Activated T-helper 1 cell treated with anti-CD3 and anti-CD28 coated beads, Interleukin-2, amount 50 U/mL, for 16 hours (primary cell): ENCODE data around the gene GIPC2.
"Not testable (repeated sequence)": the region's sequence is repeated elsewhere in the genome, so short reads cannot be mapped to it uniquely, and the experiment has no call there.

Experiments
- DNase-seq, 2 donors: peaks; one replicate each; pipeline ENCODE4 v3.0.0-alpha.2; 2020; ENCODE audit warnings: low read depth in 1 of 2, low spot score in 1 of 2

GIPC2 gene

GRCh38 chr1:78068681-78069283, 23.0 kb downstream of the GIPC2 start:
- no peak for DNase-seq

DNA sequence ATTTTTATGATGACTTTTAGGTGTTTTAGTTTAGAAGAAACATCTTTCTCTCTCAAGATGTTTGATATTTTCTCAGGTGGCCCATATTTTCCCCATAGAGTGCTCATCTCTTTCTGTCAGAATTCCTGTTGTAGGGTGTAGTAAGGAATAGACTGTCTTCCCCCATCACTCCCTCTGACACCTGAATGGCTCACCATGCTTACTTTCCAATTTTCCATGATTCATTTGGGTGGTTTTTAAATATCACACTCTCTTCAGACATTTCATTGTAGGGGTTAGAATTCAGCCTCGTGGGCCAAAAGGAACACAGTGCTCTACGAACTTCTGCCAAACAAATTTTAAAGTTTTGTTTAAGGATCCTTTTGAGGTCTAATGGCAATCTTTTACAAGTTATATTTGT, 24.0 kb downstream of the GIPC2 start:
- DNase-seq = no peak

DNA sequence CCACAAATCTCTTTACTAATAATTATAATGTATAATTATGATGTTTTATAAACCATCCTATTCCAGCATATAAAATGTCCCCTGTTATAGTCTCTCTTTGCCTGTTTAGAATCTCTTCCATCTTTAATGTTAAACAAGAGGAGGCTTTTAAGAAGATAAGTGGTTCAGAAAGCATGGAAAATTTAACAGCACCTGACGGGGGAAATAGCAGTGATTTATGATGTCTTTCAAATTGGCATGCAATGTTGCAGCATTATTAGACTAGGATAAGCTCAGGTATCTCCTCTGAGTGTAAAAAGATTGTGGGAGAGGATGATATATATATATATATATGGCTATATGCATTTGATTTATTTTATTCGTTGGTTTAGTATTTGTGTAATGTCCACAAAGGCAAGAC, 24.4 kb downstream of the GIPC2 start:
- DNase-seq = no peak

- no peak for DNase-seq
Measured at GRCh38 chr1:78070758-78071157, 25.0 kb downstream of the GIPC2 start.

GRCh38 chr1:78071696-78072095, 25.9 kb downstream of the GIPC2 start:
- no peak for DNase-seq

DNA sequence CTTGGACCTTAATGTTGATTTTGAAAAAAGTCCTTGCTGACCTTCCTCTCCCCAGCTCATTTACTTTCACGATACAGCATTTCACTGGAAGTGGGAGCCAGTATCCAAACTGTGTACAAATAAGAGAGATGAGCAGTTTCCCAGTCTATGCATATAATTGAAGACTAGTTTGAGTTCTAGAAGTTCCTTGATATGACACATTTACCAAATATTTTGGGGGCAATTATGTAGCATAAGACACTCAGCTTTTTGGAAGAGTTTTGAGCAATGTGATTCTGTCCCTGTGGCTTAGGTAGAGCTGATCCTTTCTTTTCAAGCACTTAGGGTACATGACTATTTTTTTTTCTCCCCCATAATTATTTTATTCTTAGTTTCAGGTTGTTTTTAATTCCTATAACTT, 26.4 kb downstream of the GIPC2 start:
- DNase-seq = no peak

GRCh38 chr1:78073441-78073840, 27.7 kb downstream of the GIPC2 start:
- DNase-seq = no peak

- DNase-seq = no peak
Measured at GRCh38 chr1:78075621-78076020, 29.9 kb downstream of the GIPC2 start.

- DNase-seq = no peak
Measured at GRCh38 chr1:78078358-78078757, 32.6 kb downstream of the GIPC2 start.

GRCh38 chr1:78079580-78079979, 33.8 kb downstream of the GIPC2 start:
- DNase-seq = no peak

- DNase-seq = no peak
Measured at GRCh38 chr1:78080767-78081166, 35.0 kb downstream of the GIPC2 start.

DNA sequence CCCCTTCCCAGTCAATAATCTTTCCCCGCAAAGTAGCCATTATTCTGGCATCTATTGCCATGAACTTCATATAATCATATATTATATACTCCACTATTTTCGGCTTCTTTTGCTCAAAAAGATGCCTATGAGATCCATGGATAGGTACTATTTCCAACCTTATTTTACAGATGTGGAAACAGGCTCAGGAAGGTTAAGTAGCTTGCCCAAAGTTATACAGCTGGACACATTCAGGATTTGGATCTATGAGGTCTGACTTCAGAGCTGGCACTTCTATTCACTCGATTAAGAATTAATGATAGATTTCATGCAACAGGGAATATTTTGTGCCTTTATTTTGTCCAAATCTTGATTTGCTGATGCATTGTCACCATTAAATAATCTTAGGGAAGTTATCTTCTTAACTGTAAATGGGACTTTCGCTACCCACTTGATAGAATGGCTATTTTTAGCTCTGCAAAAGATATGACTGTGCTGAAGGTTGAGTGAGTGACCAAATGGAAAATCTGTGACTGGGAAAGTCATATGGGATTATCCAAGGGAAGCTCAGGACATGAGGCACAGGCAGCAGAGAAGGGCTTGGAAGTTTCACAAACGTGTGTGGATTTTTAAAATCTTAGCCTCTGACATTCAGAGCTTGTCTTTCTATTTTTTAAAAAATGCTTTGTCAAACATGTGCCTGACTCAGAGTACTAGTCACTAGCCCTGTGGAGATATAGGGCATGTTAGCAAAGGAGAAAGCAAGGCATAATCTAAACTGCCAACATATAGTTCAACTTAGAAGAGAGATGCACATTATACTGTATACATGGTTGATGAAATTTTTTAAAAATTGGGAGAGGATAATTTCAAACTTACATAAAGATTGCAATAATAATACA, 36.5 kb downstream of the GIPC2 start:
- no peak for DNase-seq

DNA sequence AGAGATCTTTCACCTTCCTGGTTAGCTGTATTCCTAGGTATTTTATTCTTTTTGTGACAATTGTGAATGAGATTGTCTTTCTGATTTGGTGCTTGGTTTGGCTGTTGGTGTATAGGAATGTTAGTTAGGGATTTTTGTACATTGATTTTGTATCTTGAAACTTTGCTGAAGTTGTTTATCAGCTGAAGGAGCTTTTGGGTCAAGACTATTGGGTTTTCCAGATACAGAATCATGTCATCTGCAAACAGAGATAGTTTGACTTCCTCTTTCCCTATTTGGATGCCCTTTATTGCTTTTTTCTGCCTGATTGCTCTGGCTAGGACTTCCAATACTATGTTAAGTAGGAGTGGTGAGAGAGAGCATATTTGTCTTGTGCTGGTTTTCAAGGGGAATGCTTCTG, 38.9 kb downstream of the GIPC2 start:
- not testable (repeated sequence) for DNase-seq

GRCh38 chr1:78086697-78087096, 40.9 kb downstream of the GIPC2 start:
- DNase-seq = no peak

- DNase-seq = no peak
Measured at GRCh38 chr1:78088015-78088414, 42.2 kb downstream of the GIPC2 start.

GRCh38 chr1:78088486-78088885, 42.7 kb downstream of the GIPC2 start:
- DNase-seq = no peak

GRCh38 chr1:78089010-78089409, 43.2 kb downstream of the GIPC2 start:
- DNase-seq = no peak

- no peak for DNase-seq
Measured at GRCh38 chr1:78090472-78091133, 44.8 kb downstream of the GIPC2 start.

DNA sequence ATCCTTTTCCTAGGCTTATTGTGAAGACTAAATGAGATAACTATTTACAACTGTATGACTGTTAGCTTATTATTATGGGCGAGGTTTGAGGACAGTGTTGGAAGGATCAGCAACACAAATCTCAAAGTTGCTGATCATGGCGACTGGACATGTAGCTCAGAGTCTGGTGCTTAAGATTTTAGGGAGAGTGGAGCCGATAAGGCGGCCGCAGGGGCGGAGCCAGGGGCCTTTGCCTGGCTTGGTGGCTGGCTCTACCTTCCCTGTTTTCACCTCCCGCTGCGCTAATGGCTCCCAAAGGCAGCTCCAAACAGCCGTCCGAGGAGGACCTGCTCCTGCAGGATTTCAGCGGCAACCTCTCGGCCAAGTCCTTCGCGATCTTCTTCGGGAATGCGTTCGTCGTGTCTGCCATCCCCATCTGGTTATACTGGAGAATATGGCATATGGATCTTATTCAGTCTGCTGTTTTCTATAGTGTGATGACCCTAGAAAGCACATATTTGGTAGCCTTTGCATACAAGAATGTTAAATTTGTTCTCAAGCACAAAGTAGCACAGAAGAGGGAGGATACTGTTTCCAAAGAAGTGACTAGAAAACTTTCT, 45.5 kb downstream of the GIPC2 start:
- DNase-seq = no peak

DNA sequence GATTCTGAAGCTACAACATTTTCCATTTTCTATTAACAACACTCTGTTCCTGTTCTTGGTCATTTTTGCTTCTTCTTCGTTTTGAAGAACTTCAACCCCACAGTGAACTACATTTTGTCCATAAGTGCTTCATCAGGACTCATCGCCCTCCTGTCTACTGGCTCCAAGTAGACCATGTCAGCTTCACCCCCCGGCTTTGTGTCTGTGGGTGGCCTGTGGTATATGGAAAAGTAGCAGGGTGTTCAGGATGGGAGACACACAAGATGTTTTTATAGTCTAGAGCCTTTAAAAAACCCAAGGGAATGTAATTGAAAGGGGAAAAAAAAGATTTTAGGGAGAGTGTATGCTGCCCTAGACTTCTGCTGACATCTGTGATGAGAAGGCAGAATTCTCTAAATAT, 46.1 kb downstream of the GIPC2 start:
- DNase-seq = no peak

GRCh38 chr1:78092643-78093042, 46.9 kb downstream of the GIPC2 start:
- DNase-seq = no peak

DNA sequence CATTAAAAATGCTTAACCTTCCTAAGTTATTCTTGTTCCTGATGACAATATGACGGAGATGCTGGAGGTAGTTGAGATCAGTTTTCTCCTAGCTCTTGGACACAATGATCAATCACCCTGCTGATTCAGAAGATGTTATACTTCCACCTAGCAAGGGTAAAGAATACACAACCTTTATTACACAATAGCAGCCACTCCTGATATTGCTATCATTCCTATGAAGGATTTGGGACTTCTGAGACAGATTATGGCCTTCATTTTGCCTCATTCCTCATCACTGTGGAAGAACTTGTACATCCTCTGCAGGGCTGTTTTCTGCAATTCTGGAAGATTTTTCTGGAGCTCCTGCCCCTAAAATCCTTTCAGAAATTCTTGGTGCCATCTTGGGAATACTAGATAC, 47.8 kb downstream of the GIPC2 start:
- no peak for DNase-seq
